GM19099 (cell line): Measurements from ENCODE around the gene CALB2.

Experiments
- POLR2A ChIP-seq: IDR thresholded peaks from 3 replicates; pipeline ENCODE4 v1.6.1; 2011; ENCODE audit warnings: low read depth; ENCODE audit not compliant: insufficient read length; ENCODE audit errors: extremely low read depth

CALB2 gene

GRCh38 chr16:71368958-71369357, 10.4 kb downstream of the CALB2 start:
- no peak for TF ChIP-seq POLR2A

DNA sequence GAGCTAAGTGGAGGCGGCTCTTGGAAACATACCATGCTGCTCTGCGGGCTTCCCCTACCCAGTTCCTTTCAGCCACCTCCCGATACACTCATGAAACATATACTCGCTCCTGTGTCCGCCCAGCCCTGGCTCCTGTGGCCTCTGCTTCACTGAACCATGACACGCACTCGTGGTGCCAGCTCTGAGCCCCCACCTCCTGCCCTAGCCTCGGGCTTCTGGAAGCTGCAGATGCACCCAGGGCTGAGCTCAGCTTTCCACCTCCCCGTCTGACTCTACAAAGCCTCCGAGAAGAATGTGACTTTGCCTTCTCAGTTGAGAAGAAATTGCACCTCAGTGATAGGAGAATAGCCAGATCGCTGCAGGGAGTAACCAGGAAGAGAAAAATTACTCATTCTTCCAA, 11.0 kb downstream of the CALB2 start:
- TF ChIP-seq POLR2A, result no peak

DNA sequence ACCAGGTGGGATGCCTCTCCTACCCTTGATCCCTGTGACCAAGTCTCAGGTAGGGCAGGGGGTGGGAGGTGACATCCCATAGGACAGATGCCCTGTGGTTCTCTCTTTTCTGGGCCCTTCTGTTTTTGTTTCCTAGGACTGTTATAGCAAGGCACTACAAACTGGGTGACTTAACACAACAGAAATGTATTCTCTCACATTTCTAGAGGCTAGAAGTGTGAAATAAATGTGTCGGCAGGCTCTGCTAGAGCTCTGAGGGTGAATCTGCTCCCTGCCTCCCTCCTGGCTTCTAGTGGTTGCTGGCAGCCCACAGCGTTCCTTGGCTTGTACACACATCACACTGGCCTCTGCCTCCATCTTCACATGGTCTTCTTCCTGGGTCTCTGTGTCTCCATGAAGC, 12.7 kb downstream of the CALB2 start:
- no peak for TF ChIP-seq POLR2A

DNA sequence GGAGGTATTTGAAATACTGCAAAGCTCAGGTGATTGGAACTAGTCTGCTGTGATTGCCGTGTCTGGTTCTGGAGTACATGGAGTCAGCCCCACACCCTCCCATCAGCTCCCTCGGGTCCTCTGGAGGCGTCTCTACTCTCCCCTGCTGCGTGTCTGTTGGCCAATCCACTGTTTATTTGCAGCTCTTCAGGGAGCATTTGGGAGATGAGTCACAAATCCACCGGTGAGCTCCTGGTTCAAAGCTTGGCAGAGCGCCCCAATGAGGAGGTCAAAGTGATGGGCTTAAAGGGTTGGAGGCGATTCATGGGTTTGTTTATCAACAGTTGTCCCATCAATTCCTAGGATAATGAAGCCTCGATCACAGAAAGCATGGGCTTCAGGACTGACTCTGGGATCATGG, 14.6 kb downstream of the CALB2 start:
- TF ChIP-seq POLR2A, result no peak

DNA sequence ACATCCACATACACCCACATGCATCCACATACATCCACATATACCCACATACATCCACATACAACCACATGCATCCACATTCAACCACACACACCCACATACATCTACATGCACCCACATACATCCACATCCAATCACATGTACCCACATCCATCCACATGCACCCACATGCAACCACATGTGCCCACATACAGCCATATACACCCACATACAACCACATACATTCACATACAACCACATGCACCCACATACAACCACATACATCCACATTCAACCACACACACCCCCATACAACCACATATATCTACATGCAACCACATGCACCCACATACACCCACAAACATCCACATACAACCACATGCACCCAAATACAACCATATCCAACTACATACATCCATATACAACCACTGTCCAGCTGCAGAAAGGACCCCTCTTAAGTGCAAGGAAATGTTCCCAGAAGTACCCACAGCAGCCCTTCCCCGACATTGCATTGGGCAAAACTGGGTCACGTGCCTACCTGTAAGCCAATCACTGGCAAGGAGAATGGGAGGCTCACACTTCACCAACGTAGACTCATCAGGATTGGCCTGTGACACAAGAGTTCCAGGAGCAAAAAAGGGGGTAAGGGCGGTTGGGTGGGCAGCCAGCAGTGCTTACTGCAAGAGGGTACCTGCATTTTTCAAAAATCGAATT, 18.1 kb downstream of the CALB2 start:
- TF ChIP-seq POLR2A, result no peak

DNA sequence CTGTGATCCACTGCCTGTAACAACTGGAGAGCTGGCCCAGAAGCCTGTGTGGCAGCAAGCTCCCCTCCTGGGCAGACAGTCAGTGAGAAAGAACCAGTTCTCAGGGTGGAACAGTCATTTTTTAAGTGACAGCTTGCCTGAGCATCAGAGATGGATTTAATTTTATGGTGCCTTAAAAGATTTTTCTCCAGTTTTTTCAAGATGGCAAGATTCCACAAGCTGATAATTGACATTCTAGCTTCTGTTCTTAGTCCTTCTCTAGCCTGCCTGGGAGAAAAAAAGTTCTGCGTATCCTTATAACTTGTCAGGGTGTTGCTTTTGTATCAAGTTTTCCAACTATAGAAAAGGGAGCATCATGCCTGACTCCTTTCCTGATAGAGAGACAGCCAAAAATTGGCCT, 21.2 kb downstream of the CALB2 start:
- no peak for TF ChIP-seq POLR2A

GRCh38 chr16:71380831-71381230, 22.3 kb downstream of the CALB2 start:
- no peak for TF ChIP-seq POLR2A

DNA sequence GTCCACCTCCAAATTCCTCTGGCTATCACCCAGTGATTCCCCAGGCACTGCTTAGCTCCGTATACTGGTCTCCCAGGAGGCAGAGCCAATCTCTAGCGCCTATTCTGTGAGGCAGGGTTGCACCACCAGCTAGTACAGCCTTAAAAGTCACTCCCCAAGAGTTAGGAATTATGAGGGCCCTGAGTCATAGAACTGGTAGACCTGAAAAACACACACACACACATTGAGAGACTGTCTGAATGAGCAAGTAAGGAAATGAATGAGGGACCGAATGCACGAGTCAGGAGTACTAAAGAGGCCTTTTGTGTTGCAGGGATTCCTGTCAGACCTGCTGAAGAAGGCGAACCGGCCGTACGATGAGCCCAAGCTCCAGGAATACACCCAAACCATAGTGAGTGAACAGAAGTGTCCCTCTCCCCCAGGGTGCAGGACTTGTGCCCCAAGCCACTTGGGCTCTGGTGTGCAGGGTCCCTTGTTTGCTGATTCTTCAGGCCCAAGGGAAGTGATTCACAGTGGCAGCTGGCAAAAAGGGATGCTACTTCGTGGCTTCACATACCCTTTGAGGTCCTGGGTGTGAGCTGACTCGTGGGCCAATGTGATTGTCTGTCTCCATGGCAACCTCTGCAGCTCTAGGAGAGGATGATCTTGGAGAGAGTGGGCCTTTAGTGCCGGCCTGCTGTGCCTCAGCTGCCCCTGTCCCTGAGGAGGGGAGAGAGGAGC, 24.7 kb downstream of the CALB2 start:
- TF ChIP-seq POLR2A, result no peak

DNA sequence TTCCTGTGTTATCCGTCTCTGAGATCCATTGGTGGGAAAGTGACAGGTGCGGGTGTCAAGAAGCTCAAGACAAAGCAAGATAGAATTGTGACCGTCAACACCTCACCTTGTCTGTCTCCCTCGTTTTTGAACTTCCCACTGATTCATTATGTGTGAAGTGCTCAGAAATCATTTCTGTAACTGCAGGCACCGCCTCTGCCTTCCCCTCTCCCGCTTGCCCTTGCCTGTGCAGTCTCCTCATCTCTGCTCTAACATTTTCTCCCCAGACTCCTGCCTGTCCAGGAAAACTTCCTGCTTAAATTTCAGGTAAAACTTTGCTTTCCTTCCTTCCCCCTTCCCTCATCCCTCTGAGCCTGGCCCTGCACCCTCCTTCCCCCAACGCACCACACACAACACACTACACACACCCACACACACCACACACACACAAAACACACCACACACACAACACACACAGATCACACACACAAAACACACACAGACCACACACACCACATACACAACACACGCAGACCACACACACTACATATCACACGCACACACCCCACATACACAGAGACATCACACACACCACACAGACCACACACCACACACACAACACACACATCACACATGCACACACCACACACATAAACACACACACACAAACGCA, 25.7 kb downstream of the CALB2 start:
- no peak for TF ChIP-seq POLR2A

DNA sequence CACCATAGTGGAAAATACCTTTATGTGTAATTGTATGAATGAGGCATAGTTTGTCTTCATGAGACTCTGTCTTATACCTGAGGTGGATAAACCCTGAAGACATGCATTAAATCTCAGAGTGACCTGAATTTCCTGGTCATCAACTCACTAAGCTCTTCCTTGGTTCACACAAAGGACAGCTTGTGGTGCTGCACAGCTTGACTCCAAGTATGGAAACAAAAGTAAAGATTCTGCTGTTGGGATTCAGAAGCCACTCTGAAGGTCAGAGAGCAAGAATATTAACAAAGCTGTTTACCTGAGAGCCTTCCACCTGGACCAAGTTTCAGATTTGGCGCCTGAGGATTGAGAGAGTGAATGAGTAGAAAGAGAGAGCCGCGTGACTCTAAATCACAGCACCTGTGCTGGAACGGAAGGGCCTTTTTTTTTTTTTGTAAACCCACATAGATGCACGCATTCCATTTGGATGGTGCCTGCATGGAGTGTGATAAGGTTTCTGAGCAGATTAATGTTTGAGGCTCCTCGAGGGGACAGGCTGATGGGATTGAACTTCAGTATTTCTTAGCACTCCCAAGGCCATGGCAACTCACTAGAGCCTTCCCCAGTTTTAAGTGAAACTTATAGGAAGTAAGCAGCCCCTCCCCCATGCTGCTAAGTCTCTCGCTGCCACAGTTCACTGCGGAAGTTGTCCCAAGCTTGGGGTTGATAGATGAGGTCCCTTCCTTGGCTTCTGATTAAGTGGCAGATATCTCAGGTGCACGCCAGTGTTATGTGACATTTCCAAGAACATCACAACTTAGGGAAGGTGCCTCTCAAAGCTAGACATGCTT, 28.7 kb downstream of the CALB2 start:
- TF ChIP-seq POLR2A, result no peak

GRCh38 chr16:71389330-71389729, 30.8 kb downstream of the CALB2 start:
- TF ChIP-seq POLR2A, result no peak

GRCh38 chr16:71396594-71396993, 38.1 kb downstream of the CALB2 start:
- TF ChIP-seq POLR2A, result no peak

DNA sequence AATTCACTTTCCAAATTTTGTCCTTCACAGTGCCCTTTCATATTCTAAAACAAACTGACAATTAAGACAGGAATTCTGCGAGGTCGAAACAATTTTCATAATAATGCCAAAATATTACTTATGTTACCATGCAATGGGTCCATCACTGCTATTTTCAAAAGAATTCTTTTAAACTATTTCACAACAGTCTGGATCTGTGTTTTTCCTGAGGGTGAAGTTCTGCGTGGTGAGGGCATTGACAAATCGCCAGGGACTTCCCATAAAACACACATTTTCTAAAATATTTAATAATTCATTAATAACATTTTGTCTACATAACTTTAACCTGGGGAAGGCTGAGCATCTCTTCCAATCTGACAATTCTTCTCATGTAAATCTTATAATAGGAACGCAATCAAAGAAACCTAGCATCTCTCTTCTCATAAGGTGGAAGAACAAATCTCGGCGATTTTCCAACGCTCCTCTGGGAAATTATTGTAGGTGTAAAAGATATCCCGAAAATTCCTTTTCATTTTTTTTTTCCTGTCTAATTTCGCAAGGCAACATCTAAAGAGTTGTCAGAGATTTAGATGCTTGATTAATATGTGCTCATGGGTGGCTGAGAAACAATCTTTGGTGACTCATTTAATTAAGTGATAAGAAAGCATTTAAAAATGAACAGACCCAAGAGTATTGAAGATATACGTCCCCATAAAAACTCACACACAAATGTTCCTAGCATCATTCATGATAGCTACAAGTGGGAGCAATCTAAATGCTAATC, 41.5 kb downstream of the CALB2 start:
- no peak for TF ChIP-seq POLR2A

DNA sequence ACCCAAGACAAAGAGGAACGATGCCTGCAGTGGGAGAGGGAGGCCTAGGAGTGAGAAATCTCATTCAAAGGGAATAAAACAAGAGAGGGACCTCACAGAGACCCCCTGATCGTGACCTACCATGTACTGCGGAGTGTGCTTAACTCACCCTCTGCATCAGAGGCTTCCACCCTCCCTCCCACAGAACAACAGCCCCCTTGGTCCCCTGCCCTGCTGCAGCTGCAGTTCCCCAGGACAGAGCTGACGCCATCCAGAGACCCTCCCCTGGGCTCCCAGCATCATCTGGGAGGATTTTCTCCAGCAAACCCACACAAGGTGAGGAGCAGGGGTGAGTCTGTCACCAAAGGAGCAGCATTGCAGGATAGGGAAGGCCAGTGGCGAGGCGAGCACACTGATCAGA, 43.5 kb downstream of the CALB2 start:
- no peak for TF ChIP-seq POLR2A
